NCI-H748 (cell line): ENCODE measurements around the gene HIBADH.
"Not testable (repeated sequence)": the region's sequence is repeated elsewhere in the genome, so short reads cannot be mapped to it uniquely, and the experiment has no call there.

Source experiments
- DNase-seq: peaks from one replicate; lab custom pipeline; 2025; ENCODE audit not compliant: unreplicated experiment; lab: John Stamatoyannopoulos, UW

The HIBADH gene

GRCh38 chr7:27680610-27681009, 17.9 kb upstream of the HIBADH start:
- no peak for DNase-seq

DNA sequence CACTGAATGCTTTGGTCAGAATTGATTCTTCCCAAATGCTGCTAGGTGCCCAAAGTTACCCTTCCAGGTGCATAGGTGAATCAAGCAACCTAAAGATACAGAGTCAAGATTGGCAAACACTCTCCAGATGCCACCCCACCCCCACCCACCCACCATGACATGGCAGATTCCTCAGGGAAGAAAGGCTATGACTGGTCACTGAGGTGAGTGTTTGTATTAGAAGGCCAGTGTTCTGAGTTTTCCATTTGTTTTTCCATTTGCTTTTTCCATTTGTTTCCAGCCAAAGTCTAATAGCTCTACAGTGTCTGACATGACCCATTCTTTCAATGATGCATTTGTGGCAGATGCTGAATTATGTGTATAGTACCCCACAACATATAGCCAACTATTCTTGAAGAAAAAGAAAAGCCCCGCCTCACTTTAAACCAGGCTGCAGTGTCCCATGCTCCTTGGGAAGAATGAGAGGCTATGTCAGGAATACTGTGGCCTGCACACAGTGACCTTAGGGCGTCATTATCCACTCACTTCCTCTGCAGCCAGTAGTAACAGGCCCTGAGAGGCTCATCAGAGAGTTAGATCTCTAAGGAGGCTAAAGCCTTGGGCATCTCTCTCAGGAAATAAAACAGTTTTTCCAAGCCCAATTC, 16.1 kb upstream of the HIBADH start:
- no peak for DNase-seq

DNA sequence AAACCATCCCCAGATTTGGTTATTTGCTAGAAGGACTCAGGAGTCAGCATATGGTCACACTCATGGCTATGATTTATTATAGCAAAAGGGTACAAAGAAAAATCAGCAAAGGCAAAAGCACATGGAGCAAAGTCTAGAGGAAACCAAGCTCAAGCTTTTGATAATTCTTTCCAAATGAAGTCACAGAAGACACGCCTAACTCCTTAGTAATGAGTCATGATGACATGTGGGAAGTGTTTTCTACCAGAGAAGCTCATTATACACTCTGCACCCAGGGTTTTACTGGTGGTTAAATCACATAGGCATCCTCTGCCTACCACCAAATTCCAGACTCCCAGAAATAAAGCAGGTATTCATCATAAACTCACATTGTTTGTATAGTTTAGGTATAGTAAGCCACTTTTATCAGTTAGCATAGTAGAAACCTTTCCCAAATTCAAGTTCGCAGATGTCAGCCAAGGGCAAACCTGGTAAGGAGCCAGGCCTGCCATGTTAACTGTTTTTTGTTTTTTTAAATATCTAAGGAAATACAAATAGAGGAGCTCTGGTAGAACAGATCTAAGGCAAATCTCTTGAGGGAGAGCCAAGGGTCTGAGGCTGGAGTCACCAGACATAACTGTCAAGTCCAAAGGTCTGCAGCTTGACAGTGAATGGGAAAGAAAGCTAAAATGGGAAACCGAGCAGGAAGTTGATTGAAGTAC, 15.4 kb upstream of the HIBADH start:
- DNase-seq = no peak

GRCh38 chr7:27674126-27674525, 11.4 kb upstream of the HIBADH start:
- DNase-seq = not testable (repeated sequence)

GRCh38 chr7:27671675-27672074, 9.0 kb upstream of the HIBADH start:
- DNase-seq = no peak

GRCh38 chr7:27670676-27671075, 8.0 kb upstream of the HIBADH start:
- no peak for DNase-seq

GRCh38 chr7:27670177-27670576, 7.5 kb upstream of the HIBADH start:
- no peak for DNase-seq

DNA sequence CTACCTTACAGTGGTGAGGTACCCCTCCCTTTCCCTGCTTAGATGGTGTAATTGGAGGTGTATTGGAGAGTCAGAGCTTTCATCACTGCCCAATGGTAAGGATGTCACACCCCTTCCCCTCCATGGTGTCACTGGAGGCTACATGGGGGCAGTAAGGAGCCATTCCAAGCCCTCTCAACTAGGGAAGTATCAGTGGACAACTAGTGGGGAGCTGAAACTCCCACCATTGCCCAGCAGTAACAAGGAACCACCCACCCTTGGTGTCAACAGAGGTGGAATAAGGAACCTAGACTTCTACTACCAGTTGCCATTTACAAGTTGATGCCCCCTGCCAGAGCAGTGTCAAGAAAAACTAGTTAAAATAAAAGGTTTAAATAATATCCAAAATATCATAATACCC, 2.8 kb upstream of the HIBADH start:
- DNase-seq = no peak

DNA sequence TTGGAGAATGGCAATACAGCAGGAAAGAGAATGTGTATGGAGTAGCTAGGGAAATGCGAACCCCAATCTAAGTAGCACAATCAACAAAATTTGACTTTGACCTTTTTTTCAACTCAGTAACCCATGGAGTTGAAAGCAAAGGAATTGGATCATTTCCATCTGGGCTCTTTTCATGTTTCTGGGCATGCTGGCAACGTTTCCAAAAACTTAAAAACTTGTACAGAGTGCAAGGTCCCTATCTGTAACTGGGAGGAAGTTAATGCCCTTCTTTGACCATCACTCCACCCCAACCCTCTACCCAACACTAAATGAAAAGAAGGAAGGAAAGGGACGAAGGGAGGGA, 1.3 kb upstream of the HIBADH start:
- DNase-seq = no peak

DNA sequence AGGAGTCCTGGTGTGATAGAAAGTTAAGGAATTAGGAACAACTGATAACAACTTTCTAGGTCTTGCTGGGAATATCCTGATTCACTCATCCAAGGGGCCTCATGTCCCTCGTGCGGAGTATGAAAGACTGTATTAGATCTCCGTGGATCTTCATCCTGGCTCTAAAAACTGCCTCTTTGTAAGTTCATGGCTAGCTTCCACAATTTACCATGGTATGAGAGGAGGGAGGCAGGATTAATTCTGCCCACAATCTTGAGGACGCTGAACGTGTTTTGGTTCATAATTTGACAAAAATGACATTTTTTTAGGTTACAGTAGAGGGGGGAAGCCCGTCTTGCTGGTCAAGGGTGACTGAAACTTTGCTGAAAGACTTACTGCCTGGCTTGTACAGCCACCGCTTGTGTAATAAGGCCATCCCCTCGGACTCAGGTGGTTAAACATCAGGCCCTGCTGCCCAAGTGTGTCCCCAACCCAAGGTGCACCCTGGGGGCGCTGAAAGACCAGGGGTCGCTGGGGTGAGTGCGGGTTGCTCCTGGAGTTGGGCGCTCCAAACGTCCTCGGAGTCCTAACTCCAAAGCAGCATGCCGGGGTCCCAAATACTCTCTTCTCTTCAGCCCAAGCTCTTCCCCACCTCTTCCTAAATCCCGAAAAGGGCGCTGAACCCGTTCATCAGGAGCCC, 733 bp downstream of the HIBADH start:
- DNase-seq = peak; percentile 67

GRCh38 chr7:27656724-27657123, 6.0 kb downstream of the HIBADH start:
- no peak for DNase-seq

GRCh38 chr7:27655184-27655583, 7.5 kb downstream of the HIBADH start:
- DNase-seq = no peak

- no peak for DNase-seq
Observed at GRCh38 chr7:27652518-27652917, 10.2 kb downstream of the HIBADH start.

DNA sequence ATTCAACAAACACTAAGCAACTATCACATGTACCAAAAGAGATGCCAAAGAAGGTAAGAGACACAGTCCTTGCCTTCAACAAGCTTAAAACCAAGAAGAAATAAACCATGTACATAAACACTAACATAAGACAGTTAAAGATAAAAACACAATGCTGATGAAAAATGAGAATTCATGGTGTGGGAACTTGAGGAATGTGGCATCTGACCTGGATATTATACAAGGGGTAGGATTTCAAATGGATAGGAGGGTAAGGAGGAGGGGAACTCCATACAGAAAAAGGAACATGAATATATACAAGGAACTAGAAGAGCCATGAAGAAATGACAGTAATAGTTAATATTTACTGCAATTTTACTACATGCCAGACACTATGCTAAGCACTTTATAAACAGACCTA, 11.0 kb downstream of the HIBADH start:
- no peak for DNase-seq

- no peak for DNase-seq
Observed at GRCh38 chr7:27650283-27650682, 12.4 kb downstream of the HIBADH start.

- no peak for DNase-seq
Observed at GRCh38 chr7:27647489-27647888, 15.2 kb downstream of the HIBADH start.

- no peak for DNase-seq
Observed at GRCh38 chr7:27647046-27647445, 15.6 kb downstream of the HIBADH start.

DNA sequence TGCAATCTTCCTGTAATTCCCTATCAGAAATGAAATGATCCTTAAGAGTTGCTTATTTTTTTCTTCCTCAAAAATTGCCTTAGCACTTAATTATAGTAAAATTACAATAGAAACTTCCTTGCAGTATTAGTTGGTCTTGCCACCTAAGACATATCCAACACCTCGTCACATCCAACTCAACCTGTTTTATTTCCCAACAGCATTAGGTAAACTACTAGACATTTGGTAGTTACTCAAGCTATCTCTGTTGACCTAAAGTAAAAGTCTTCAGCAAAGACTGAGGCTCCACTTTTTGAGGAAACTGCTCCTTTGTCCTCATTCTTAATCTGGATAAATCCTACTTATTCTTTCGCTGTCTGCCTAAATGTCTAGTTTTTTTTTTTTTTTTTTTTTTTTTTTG, 20.4 kb downstream of the HIBADH start:
- DNase-seq = no peak

DNA sequence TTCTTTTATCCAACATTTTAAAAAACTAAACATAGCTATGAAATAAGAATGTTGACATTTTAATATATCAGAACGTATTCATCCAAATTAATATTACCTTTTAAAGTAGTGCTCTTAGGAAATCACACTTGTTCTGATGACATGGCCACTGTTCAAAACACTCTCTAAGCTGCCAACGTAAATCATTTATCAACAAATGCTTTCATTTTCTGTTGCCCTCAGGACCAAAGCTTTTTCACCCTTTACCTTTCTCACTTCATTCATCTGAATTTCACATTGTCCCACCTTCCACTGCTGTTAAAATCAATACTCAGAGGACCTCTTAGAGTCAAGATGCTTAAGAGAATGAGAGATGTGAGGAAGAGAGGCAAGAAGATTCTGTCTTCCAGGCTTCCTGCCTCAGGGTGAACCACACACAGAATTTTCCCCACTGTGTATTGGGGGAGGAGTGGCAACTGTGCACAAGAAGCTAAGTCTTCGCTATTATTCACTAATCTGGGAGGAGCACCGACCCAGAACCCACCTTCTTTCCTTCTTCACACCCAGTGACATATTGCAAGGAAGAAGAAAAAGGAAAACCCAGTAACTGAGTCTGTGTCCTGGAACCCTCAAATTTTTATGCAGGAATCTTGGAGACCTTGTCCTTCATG, 21.0 kb downstream of the HIBADH start:
- no peak for DNase-seq

- no peak for DNase-seq
Observed at GRCh38 chr7:27640884-27641574, 21.7 kb downstream of the HIBADH start.

GRCh38 chr7:27639851-27640250, 22.8 kb downstream of the HIBADH start:
- no peak for DNase-seq
